Smooth muscle cell (in vitro differentiated cells): ENCODE results near the gene HARBI1. TPM values are rescaled to one million over a fixed set of nuclear protein-coding genes. Genes with fewer than 3 reads are reported as not detected.
A peak's percentile ranks its signal among the peaks of the same experiment; 100 is the strongest.

Experiments used
- DNase-seq: peaks from one replicate; lab custom pipeline; 2025; ENCODE audit not compliant: unreplicated experiment; lab: John Stamatoyannopoulos, UW
- H2AFZ ChIP-seq: fragments of 200-600 bp; sonication (generic); 2 replicates; pipeline ENCODE4 v1.6.0; 2016; ENCODE audit warnings: antibody characterized with exemption, low read depth, mild to moderate bottlenecking
- H3F3A ChIP-seq: fragments of 200-600 bp; sonication (generic); 2 replicates; pipeline ENCODE4 v1.6.0; 2017; ENCODE audit warnings: antibody characterized with exemption, low read depth
- H3K27ac ChIP-seq: fragments of 200-600 bp; sonication (generic); 2 replicates; pipeline ENCODE4 v1.5.1; 2016; ENCODE audit warnings: low read depth, mild to moderate bottlenecking
- H3K27me3 ChIP-seq: fragments of 200-600 bp; sonication (generic); 2 replicates; pipeline ENCODE4 v1.6.1; 2016; ENCODE audit warnings: low read depth, mild to moderate bottlenecking
- H3K36me3 ChIP-seq: fragments of 200-600 bp; sonication (generic); 2 replicates; pipeline ENCODE4 v1.5.1; 2016; ENCODE audit warnings: low read depth
- H3K4me1 ChIP-seq: fragments of 200-600 bp; sonication (generic); 2 replicates; pipeline ENCODE4 v1.5.1; 2016; ENCODE audit warnings: low read depth
- H3K4me2 ChIP-seq: fragments of 200-600 bp; sonication (generic); 2 replicates; pipeline ENCODE4 v1.6.0; 2016; ENCODE audit warnings: mild to moderate bottlenecking
- H3K4me3 ChIP-seq: fragments of 200-600 bp; sonication (generic); 2 replicates; pipeline ENCODE4 v1.5.1; 2016; ENCODE audit warnings: mild to moderate bottlenecking
- H3K79me2 ChIP-seq: fragments of 200-600 bp; sonication (generic); 2 replicates; pipeline ENCODE4 v1.6.0; 2016; ENCODE audit warnings: low read depth, mild to moderate bottlenecking
- H3K9ac ChIP-seq: fragments of 200-600 bp; sonication (generic); 2 replicates; pipeline ENCODE4 v1.6.0; 2016; ENCODE audit warnings: low read depth
- H3K9me3 ChIP-seq: fragments of 200-600 bp; sonication (generic); replicated peaks from 2 replicates; pipeline ENCODE4 v1.5.1; 2016; ENCODE audit warnings: low read depth
- H4K20me1 ChIP-seq: fragments of 200-600 bp; sonication (generic); 2 replicates; pipeline ENCODE4 v1.6.0; 2016; ENCODE audit warnings: low read depth
- WGBS: methylation state at CpG from one replicate; pipeline ENCODE4 v1.1.7; 2016; ENCODE audit warnings: low lambda C conversion rate; 5-methylcytosine and 5-hydroxymethylcytosine counted together
- polyA plus RNA-seq: library from polyadenylated mRNA; unstranded; fragments of >200 nt; fragmentation: Nextera tagmentation; extraction: Ambion mirVana; gene quantifications from 2 replicates; pipeline ENCODE4 v1.2.1, GENCODE V29; 2016
- total RNA-seq: library from RNA; depleted of rRNA; stranded (reverse); fragments of >200 nt; gene quantifications from 2 replicates; pipeline ENCODE4 v1.2.3, GENCODE V29; 2014
- TF ChIP-seq, protein P1 (sequence below): fragments of 200-600 bp; sonication (generic); IDR thresholded peaks from 2 replicates; pipeline ENCODE4 v1.5.1; 2017; ENCODE audit warnings: borderline replicate concordance, mild to moderate bottlenecking, antibody characterized with exemption; ENCODE audit not compliant: insufficient read depth, poor library complexity, severe bottlenecking

HARBI1 gene
- total and polyA plus RNA-seq, 2 experiments from 2014 or later: 2.4 to 2.9 TPM

DNA sequence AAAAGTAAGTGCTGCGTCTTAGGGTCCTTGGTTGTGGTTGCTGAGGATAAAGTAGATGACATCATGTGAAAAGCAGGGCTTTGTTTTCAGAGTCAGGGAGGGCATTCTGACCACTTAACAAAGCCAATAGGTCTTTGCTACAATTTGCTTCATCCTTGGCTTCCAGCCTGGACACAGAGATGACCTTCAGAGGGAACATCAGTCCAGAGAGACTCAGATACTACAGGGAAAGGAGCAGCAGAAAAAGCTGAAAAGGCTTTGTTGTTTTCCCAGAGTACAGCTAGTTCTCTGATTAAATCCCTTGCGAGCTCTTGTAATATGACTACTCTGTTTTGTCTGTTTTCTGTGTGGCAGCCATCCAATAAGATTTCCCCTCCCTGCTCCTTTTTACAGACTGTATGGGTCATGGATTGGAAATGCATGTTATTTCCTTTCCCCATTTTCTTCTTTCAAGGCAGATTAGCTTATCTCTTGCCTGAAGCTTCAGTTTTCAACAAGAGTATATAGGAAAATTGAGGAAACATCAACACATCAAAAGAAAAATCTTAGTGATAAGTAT lies 32.2 kb upstream of the HARBI1 start:
- H3K9ac ChIP-seq: peak overlapping the region; percentile 93
- peak overlapping the region; percentile 63 for H2AFZ ChIP-seq
- DNase-seq: no peak
- peak overlapping the region; percentile 76 for H3K4me2 ChIP-seq
- H3K4me1 ChIP-seq: peaks cover 16% of the 10 kb centered on the region
- H3K9me3 ChIP-seq: no peaks in the 10 kb centered on the region
- no peaks in the 10 kb centered on the region for H3K79me2 ChIP-seq
- H3K27me3 ChIP-seq: no peaks in the 10 kb centered on the region
- 20% methylated on average over 2 of the region's 2 CpGs for WGBS
- H3F3A ChIP-seq: peaks cover 13% of the 10 kb centered on the region
- peak overlapping the region; percentile 98 for H3K27ac ChIP-seq
- TF ChIP-seq, protein P1, sequence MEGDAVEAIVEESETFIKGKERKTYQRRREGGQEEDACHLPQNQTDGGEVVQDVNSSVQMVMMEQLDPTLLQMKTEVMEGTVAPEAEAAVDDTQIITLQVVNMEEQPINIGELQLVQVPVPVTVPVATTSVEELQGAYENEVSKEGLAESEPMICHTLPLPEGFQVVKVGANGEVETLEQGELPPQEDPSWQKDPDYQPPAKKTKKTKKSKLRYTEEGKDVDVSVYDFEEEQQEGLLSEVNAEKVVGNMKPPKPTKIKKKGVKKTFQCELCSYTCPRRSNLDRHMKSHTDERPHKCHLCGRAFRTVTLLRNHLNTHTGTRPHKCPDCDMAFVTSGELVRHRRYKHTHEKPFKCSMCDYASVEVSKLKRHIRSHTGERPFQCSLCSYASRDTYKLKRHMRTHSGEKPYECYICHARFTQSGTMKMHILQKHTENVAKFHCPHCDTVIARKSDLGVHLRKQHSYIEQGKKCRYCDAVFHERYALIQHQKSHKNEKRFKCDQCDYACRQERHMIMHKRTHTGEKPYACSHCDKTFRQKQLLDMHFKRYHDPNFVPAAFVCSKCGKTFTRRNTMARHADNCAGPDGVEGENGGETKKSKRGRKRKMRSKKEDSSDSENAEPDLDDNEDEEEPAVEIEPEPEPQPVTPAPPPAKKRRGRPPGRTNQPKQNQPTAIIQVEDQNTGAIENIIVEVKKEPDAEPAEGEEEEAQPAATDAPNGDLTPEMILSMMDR: no peak
- peaks cover 5% of the 10 kb centered on the region for H3K36me3 ChIP-seq
- H3K4me3 ChIP-seq: peak overlapping the region; percentile 1
- no peaks in the 10 kb centered on the region for H4K20me1 ChIP-seq

DNA sequence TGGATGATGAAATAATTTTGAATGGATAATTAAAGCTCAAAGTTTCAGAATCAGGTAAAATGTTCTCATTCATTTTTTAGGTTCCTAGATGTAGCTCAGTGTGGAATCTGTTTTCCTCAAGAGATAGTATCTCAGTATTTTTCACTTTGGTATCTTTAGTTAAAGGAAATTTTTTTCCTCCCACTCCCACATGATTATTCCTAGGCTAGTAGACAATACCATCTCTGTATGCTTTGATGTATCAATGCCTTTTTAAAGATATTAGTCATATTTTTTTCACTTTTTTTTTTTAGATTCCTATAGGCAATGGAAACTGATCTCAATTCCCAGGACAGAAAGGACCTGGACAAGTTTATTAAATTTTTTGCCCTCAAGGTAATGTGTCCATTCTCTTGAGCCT lies 27.0 kb upstream of the HARBI1 start:
- no peaks in the 10 kb centered on the region for H3K9me3 ChIP-seq
- no peak overlapping the region for H3K9ac ChIP-seq
- peaks cover 12% of the 10 kb centered on the region for H4K20me1 ChIP-seq
- no peaks in the 10 kb centered on the region for H3K27me3 ChIP-seq
- DNase-seq: no peak
- peaks cover 24% of the 10 kb centered on the region for H3K79me2 ChIP-seq
- H3K4me2 ChIP-seq: no peak overlapping the region
- H3K4me1 ChIP-seq: peaks cover 8% of the 10 kb centered on the region
- H2AFZ ChIP-seq: no peak overlapping the region
- H3K36me3 ChIP-seq: peaks cover 5% of the 10 kb centered on the region
- H3K4me3 ChIP-seq: no peak overlapping the region
- H3F3A ChIP-seq: peaks cover 5% of the 10 kb centered on the region
- H3K27ac ChIP-seq: no peak overlapping the region
- TF ChIP-seq, protein P1: no peak

DNA sequence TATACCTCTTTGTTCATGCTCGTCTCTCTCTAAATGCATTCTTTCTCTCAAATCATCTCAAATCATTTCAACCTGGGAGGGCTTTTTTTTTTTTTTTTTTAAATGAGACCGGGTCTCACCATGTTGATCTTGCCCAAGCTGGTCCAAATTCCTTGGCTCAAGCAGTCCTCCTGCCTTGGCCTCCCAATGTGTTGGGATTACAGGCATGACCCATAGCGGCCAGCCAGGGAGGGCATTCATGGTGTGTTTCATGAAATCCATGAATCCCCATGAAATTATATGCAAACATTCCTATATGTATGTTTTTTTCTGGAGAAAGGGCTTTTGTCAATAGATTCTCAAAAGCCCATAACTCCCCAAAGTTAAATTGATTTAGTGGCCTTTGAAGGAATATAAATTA lies 26.5 kb upstream of the HARBI1 start:
- H3F3A ChIP-seq: peaks cover 5% of the 10 kb centered on the region

More for the DNA sequence above, 26.5 kb upstream of the HARBI1 start:
- H3K9ac ChIP-seq: no peak overlapping the region
- no peak for DNase-seq
- no peak overlapping the region for H3K4me2 ChIP-seq
- WGBS: 94% methylated on average over 3 of the region's 3 CpGs
- H2AFZ ChIP-seq: no peak overlapping the region
- H3K27ac ChIP-seq: no peak overlapping the region
- H3K36me3 ChIP-seq: peaks cover 5% of the 10 kb centered on the region
- no peaks in the 10 kb centered on the region for H3K9me3 ChIP-seq
- no peaks in the 10 kb centered on the region for H3K27me3 ChIP-seq
- peaks cover 29% of the 10 kb centered on the region for H3K79me2 ChIP-seq
- H4K20me1 ChIP-seq: peaks cover 15% of the 10 kb centered on the region
- H3K4me3 ChIP-seq: no peak overlapping the region
- TF ChIP-seq, protein P1: no peak
- peaks cover 4% of the 10 kb centered on the region for H3K4me1 ChIP-seq
